GM23338 (cell line): ENCODE measurements around the gene MAP7D1. TPM values are rescaled to one million over a fixed set of nuclear protein-coding genes. Genes with fewer than 3 reads are reported as not detected.
A peak's percentile ranks its signal among the peaks of the same experiment; 100 is the strongest.

Experiments used
- ATAC-seq: fragments of 200-7000 bp; cut with Tn5 transposase; 3 replicates; pipeline ENCODE4 v1.9.1; 2020
- DNase-seq: peaks from one replicate; pipeline ENCODE4 v3.0.0-alpha.2; 2015; ENCODE audit warnings: low spot score
- H2AFZ ChIP-seq: fragments of 200-600 bp; sonication (generic); 2 replicates; pipeline ENCODE4 v1.8.0; 2016; ENCODE audit warnings: antibody characterized with exemption, mild to moderate bottlenecking, moderate library complexity
- H3F3A ChIP-seq: fragments of 200-600 bp; sonication (generic); replicated peaks from 2 replicates; pipeline ENCODE4 v1.8.0; 2017; ENCODE audit warnings: antibody characterized with exemption, mixed run types, low read depth
- H3K27ac ChIP-seq: fragments of 200-600 bp; sonication (generic); 2 replicates; pipeline ENCODE4 v1.6.1; 2016; ENCODE audit warnings: low read depth
- H3K27me3 ChIP-seq: fragments of 200-600 bp; sonication (generic); 2 replicates; pipeline ENCODE4 v1.8.0; 2016; ENCODE audit warnings: mild to moderate bottlenecking, mixed run types, moderate library complexity; ENCODE audit not compliant: insufficient read depth
- H3K36me3 ChIP-seq: fragments of 200-600 bp; sonication (generic); 2 replicates; pipeline ENCODE4 v1.8.0; 2016; ENCODE audit warnings: mild to moderate bottlenecking; ENCODE audit not compliant: insufficient read depth
- H3K4me1 ChIP-seq: fragments of 200-600 bp; sonication (generic); 2 replicates; pipeline ENCODE4 v1.8.0; 2016; ENCODE audit warnings: mild to moderate bottlenecking, moderate library complexity; ENCODE audit not compliant: insufficient read depth
- H3K4me2 ChIP-seq: fragments of 200-600 bp; sonication (generic); 2 replicates; pipeline ENCODE4 v1.7.1; 2017; ENCODE audit warnings: mixed run types
- H3K4me3 ChIP-seq: fragments of 200-600 bp; sonication (generic); 2 replicates; pipeline ENCODE4 v1.6.1; 2016; ENCODE audit warnings: mixed run types
- H3K79me2 ChIP-seq: fragments of 200-600 bp; sonication (generic); replicated peaks from 2 replicates; pipeline ENCODE4 v1.8.0; 2017; ENCODE audit warnings: mild to moderate bottlenecking; ENCODE audit not compliant: insufficient read depth
- H3K9me2 ChIP-seq: fragments of 200-600 bp; sonication (generic); 2 replicates; pipeline ENCODE4 v1.8.0; 2017; ENCODE audit not compliant: insufficient read depth
- H4K20me1 ChIP-seq: fragments of 200-600 bp; sonication (generic); replicated peaks from 2 replicates; pipeline ENCODE4 v1.8.0; 2017; ENCODE audit warnings: mild to moderate bottlenecking; ENCODE audit not compliant: insufficient read depth
- H3K27ac Mint-ChIP-seq: 2 replicates; pipeline ENCODE4 v1.8.0; 2020; ENCODE audit warnings: inconsistent platforms, mild to moderate bottlenecking, moderate library complexity, mixed read lengths
- H3K27me3 Mint-ChIP-seq: 3 replicates; pipeline ENCODE4 v1.8.0; 2022; ENCODE audit warnings: low read depth, mild to moderate bottlenecking, moderate library complexity, mixed read lengths, inconsistent platforms; ENCODE audit not compliant: insufficient read depth, poor library complexity
- H3K36me3 Mint-ChIP-seq: 3 replicates; pipeline ENCODE4 v1.8.0; 2021; ENCODE audit warnings: low read depth, mild to moderate bottlenecking, inconsistent platforms, moderate library complexity, mixed read lengths
- H3K4me1 Mint-ChIP-seq: 3 replicates; pipeline ENCODE4 v1.8.0; 2020; ENCODE audit warnings: mild to moderate bottlenecking, inconsistent platforms, mixed read lengths
- H3K4me3 Mint-ChIP-seq: 3 replicates; pipeline ENCODE4 v1.8.0; 2021; ENCODE audit warnings: moderate library complexity, mild to moderate bottlenecking, inconsistent platforms, mixed read lengths
- H3K9me3 Mint-ChIP-seq: 3 replicates; pipeline ENCODE4 v1.8.0; 2020; ENCODE audit warnings: moderate library complexity, mild to moderate bottlenecking, inconsistent platforms, mixed read lengths
- CREB1 ChIP-seq: fragments of 250-450 bp; sonication (Bioruptor Pico); IDR thresholded peaks from 2 replicates; pipeline ENCODE4 v1.5.0; 2020; ENCODE audit warnings: low read depth, mild to moderate bottlenecking, moderate library complexity
- EZH2 ChIP-seq: fragments of 200-600 bp; sonication (generic); IDR thresholded peaks from one replicate; pipeline ENCODE4 v1.8.0; 2017; ENCODE audit warnings: antibody characterized with exemption, mild to moderate bottlenecking, low read depth; ENCODE audit not compliant: unreplicated experiment
- EZH2phosphoT487 ChIP-seq: fragments of 200-600 bp; sonication (generic); IDR thresholded peaks from one replicate; pipeline ENCODE4 v1.8.1; 2018; ENCODE audit warnings: antibody characterized with exemption; ENCODE audit not compliant: unreplicated experiment
- JUNB ChIP-seq: IDR thresholded peaks from one replicate; pipeline ENCODE4 v1.6.1; 2016; ENCODE audit warnings: antibody characterized with exemption; ENCODE audit not compliant: unreplicated experiment
- NANOG ChIP-seq: IDR thresholded peaks from 2 replicates; pipeline ENCODE4 v1.6.1; 2016; ENCODE audit warnings: antibody characterized with exemption, borderline replicate concordance
- POLR2AphosphoS5 ChIP-seq: IDR thresholded peaks from 2 replicates; pipeline ENCODE4 v1.6.1; 2016; ENCODE audit warnings: antibody characterized with exemption, low read depth
- STAT1 ChIP-seq: IDR thresholded peaks from one replicate; pipeline ENCODE4 v1.6.1; 2016; ENCODE audit warnings: antibody characterized with exemption; ENCODE audit not compliant: unreplicated experiment
- ZNF114 ChIP-seq: fragments of 250-450 bp; sonication (Bioruptor Pico); IDR thresholded peaks from 2 replicates; pipeline ENCODE4 v1.5.0; 2020; ENCODE audit warnings: mild to moderate bottlenecking, moderate library complexity
- ZNF331 ChIP-seq: fragments of 250-450 bp; sonication (Bioruptor Pico); IDR thresholded peaks from 2 replicates; pipeline ENCODE4 v1.5.0; 2020; ENCODE audit warnings: low read depth, mild to moderate bottlenecking, moderate library complexity
- polyA plus RNA-seq: library from polyadenylated mRNA; unstranded; fragments of >200 nt; fragmentation: Nextera tagmentation; extraction: Ambion mirVana; gene quantifications from 2 replicates; pipeline ENCODE4 v1.2.1, GENCODE V29; 2016
- total RNA-seq: library from RNA; depleted of rRNA; stranded (reverse); fragments of >200 nt; shearing (Covaris generic); gene quantifications from 2 replicates; pipeline ENCODE4 v1.2.3, GENCODE V29; 2014
- TF ChIP-seq, protein P1 (sequence below): IDR thresholded peaks from 2 replicates; pipeline ENCODE4 v1.6.1; 2016; ENCODE audit warnings: antibody characterized with exemption
- TF ChIP-seq, protein P2 (sequence below): IDR thresholded peaks from one replicate; pipeline ENCODE4 v1.6.1; 2018; ENCODE audit warnings: antibody characterized with exemption; ENCODE audit not compliant: unreplicated experiment
- TF ChIP-seq, protein P3 (sequence below): fragments of 250-450 bp; sonication (Bioruptor Pico); IDR thresholded peaks from 2 replicates; pipeline ENCODE4 v1.5.0; 2020; ENCODE audit warnings: mild to moderate bottlenecking, moderate library complexity
- TF ChIP-seq, protein P4 (sequence below), 2 experiments: fragments of 200-600 bp in 1 of 2; sonication (generic) in 1 of 2; conservative IDR thresholded peaks; 2 replicates each; pipeline versions ENCODE4 v1.5.1 to v1.6.1; 2016 to 2017; ENCODE audit warnings: antibody characterized with exemption in 2 of 2, low read depth in 2 of 2, mild to moderate bottlenecking in 2 of 2, moderate library complexity in 1 of 2

The MAP7D1 gene
- total and polyA plus RNA-seq, 2 experiments from 2014 or later = 13.8 to 59.8 TPM

DNA sequence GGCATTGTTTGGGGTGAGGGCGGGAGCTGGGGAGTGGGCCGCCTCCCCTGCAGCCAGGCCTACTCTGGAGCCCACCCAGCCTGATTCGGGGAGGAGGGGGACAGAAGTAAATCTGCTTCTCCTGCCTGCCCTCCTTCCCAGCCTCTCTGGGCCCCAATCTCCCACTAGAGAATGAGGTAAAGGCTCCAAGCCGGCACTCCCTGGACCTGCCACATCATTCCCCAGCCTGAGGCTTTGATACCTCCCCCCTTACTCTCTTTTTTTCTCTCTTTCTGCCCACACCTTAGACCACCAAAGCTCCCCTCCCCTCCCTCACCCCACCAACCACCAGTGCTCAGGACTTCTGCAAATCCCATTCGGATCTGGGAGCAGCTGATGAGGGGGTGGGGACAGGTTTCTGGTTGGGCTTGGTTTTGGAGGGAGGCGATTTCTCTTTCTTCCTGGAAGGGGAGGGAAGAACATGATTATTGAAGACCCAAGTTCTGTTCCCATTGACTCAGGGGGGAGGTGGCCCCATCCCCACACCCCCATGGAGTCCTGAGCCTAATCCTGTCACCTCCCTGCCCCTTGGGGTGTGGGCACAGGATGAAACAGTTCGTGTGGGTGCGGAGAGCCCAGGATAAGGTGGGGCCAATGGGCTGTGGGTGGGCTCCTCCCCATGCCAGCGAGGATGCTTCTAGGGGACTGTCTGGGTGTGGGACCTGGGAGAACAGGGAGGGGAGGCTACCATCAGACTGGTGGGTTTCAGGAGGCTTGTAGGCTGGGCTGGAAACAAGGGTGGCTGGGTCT lies 1.3 kb downstream of the MAP7D1 start:
- peaks cover 46% of the 10 kb centered on the region for H3K27me3 Mint-ChIP-seq
- H3K4me1 Mint-ChIP-seq = peaks cover 49% of the 10 kb centered on the region
- peak overlapping the region; percentile 77 for H3K27ac Mint-ChIP-seq
- Histone ChIP-seq H3F3A (peaks cover 7% of the 10 kb centered on the region; the same call in 1 of the 2 replicates), H3K27ac (no peak overlapping the region), H4K20me1 (no peaks in the 10 kb centered on the region; the same call in 1 of the 2 replicates), H3K36me3 (no peaks in the 10 kb centered on the region), H3K79me2 (peaks cover 23% of the 10 kb centered on the region), H3K27me3 (peaks cover 34% of the 10 kb centered on the region), H3K4me3 (peak overlapping the region; percentile 94), H2AFZ (peak overlapping the region; percentile 78), H3K4me2 (peak overlapping the region; percentile 98), H3K9me2 (no peaks in the 10 kb centered on the region), H3K4me1 (peaks cover 30% of the 10 kb centered on the region)
- TF ChIP-seq, protein P1, sequence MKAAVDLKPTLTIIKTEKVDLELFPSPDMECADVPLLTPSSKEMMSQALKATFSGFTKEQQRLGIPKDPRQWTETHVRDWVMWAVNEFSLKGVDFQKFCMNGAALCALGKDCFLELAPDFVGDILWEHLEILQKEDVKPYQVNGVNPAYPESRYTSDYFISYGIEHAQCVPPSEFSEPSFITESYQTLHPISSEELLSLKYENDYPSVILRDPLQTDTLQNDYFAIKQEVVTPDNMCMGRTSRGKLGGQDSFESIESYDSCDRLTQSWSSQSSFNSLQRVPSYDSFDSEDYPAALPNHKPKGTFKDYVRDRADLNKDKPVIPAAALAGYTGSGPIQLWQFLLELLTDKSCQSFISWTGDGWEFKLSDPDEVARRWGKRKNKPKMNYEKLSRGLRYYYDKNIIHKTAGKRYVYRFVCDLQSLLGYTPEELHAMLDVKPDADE = no peak
- TF ChIP-seq, protein P2, sequence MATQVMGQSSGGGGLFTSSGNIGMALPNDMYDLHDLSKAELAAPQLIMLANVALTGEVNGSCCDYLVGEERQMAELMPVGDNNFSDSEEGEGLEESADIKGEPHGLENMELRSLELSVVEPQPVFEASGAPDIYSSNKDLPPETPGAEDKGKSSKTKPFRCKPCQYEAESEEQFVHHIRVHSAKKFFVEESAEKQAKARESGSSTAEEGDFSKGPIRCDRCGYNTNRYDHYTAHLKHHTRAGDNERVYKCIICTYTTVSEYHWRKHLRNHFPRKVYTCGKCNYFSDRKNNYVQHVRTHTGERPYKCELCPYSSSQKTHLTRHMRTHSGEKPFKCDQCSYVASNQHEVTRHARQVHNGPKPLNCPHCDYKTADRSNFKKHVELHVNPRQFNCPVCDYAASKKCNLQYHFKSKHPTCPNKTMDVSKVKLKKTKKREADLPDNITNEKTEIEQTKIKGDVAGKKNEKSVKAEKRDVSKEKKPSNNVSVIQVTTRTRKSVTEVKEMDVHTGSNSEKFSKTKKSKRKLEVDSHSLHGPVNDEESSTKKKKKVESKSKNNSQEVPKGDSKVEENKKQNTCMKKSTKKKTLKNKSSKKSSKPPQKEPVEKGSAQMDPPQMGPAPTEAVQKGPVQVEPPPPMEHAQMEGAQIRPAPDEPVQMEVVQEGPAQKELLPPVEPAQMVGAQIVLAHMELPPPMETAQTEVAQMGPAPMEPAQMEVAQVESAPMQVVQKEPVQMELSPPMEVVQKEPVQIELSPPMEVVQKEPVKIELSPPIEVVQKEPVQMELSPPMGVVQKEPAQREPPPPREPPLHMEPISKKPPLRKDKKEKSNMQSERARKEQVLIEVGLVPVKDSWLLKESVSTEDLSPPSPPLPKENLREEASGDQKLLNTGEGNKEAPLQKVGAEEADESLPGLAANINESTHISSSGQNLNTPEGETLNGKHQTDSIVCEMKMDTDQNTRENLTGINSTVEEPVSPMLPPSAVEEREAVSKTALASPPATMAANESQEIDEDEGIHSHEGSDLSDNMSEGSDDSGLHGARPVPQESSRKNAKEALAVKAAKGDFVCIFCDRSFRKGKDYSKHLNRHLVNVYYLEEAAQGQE = no peak
- no peak for TF ChIP-seq NANOG
- no peak for TF ChIP-seq EZH2phosphoT487
- no peak for TF ChIP-seq ZNF331 (CRISPR knock-in tag)
- TF ChIP-seq JUNB = no peak
- TF ChIP-seq, protein P3, sequence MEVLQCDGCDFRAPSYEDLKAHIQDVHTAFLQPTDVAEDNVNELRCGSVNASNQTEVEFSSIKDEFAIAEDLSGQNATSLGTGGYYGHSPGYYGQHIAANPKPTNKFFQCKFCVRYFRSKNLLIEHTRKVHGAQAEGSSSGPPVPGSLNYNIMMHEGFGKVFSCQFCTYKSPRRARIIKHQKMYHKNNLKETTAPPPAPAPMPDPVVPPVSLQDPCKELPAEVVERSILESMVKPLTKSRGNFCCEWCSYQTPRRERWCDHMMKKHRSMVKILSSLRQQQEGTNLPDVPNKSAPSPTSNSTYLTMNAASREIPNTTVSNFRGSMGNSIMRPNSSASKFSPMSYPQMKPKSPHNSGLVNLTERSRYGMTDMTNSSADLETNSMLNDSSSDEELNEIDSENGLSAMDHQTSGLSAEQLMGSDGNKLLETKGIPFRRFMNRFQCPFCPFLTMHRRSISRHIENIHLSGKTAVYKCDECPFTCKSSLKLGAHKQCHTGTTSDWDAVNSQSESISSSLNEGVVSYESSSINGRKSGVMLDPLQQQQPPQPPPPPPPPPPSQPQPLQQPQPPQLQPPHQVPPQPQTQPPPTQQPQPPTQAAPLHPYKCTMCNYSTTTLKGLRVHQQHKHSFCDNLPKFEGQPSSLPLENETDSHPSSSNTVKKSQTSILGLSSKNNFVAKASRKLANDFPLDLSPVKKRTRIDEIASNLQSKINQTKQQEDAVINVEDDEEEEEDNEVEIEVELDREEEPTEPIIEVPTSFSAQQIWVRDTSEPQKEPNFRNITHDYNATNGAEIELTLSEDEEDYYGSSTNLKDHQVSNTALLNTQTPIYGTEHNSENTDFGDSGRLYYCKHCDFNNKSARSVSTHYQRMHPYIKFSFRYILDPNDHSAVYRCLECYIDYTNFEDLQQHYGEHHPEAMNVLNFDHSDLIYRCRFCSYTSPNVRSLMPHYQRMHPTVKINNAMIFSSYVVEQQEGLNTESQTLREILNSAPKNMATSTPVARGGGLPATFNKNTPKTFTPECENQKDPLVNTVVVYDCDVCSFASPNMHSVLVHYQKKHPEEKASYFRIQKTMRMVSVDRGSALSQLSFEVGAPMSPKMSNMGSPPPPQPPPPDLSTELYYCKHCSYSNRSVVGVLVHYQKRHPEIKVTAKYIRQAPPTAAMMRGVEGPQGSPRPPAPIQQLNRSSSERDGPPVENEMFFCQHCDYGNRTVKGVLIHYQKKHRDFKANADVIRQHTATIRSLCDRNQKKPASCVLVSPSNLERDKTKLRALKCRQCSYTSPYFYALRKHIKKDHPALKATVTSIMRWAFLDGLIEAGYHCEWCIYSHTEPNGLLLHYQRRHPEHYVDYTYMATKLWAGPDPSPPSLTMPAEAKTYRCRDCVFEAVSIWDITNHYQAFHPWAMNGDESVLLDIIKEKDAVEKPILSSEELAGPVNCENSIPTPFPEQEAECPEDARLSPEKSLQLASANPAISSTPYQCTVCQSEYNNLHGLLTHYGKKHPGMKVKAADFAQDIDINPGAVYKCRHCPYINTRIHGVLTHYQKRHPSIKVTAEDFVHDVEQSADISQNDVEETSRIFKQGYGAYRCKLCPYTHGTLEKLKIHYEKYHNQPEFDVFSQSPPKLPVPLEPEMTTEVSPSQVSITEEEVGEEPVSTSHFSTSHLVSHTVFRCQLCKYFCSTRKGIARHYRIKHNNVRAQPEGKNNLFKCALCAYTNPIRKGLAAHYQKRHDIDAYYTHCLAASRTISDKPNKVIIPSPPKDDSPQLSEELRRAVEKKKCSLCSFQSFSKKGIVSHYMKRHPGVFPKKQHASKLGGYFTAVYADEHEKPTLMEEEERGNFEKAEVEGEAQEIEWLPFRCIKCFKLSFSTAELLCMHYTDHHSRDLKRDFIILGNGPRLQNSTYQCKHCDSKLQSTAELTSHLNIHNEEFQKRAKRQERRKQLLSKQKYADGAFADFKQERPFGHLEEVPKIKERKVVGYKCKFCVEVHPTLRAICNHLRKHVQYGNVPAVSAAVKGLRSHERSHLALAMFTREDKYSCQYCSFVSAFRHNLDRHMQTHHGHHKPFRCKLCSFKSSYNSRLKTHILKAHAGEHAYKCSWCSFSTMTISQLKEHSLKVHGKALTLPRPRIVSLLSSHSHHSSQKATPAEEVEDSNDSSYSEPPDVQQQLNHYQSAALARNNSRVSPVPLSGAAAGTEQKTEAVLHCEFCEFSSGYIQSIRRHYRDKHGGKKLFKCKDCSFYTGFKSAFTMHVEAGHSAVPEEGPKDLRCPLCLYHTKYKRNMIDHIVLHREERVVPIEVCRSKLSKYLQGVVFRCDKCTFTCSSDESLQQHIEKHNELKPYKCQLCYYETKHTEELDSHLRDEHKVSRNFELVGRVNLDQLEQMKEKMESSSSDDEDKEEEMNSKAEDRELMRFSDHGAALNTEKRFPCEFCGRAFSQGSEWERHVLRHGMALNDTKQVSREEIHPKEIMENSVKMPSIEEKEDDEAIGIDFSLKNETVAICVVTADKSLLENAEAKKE (CRISPR knock-in tag) = no peak
- no peak for TF ChIP-seq STAT1
- no peak for TF ChIP-seq ZNF114
- TF ChIP-seq, protein P4, sequence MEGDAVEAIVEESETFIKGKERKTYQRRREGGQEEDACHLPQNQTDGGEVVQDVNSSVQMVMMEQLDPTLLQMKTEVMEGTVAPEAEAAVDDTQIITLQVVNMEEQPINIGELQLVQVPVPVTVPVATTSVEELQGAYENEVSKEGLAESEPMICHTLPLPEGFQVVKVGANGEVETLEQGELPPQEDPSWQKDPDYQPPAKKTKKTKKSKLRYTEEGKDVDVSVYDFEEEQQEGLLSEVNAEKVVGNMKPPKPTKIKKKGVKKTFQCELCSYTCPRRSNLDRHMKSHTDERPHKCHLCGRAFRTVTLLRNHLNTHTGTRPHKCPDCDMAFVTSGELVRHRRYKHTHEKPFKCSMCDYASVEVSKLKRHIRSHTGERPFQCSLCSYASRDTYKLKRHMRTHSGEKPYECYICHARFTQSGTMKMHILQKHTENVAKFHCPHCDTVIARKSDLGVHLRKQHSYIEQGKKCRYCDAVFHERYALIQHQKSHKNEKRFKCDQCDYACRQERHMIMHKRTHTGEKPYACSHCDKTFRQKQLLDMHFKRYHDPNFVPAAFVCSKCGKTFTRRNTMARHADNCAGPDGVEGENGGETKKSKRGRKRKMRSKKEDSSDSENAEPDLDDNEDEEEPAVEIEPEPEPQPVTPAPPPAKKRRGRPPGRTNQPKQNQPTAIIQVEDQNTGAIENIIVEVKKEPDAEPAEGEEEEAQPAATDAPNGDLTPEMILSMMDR (conservative IDR thresholded peaks at IDR 0.05; ENCODE audit: low read depth in 2 of 2) = no peak
- TF ChIP-seq EZH2 = no peak
- TF ChIP-seq CREB1 = no peak
- no peak for TF ChIP-seq POLR2AphosphoS5
- H3K4me3 Mint-ChIP-seq = peak overlapping the region; percentile 86
- H3K9me3 Mint-ChIP-seq = no peaks in the 10 kb centered on the region
- peaks cover 8% of the 10 kb centered on the region for H3K36me3 Mint-ChIP-seq
- no peak for ATAC-seq
- DNase-seq = peak; percentile 36
